ENCODE results near the gene ZSWIM3.

The ZSWIM3 gene

GRCh38 chr20:45910670-45911485 lies 53.5 kb downstream of the ZSWIM3 start:
- DNase-seq, result peak; percentile 100

- DNase-seq, result peak; percentile 61
These were observed 54.3 kb downstream of the ZSWIM3 start, which contains the start of gene PLTP for GRCh38 chr20:45911486-45912343. PLTP (minus strand) TSS chr20:45912155; CDS start chr20:45911452, 703 bp downstream.

DNA sequence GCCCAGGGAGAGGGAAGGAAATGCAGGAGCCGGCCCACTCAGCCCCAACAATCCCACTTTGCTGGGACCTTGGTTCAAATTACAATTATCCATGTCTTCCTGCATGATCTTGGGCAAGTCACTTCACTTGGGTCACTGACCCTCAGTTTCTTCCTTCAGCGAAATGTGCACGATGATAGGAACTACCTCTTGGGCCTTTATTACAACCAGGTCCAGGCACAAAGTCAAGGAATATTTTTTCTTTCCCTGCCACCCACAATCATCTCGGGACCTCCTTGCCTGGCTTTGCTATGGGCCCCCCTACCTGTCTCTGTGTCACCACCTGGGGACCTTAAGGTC lies 54.9 kb downstream of the ZSWIM3 start:
- no peak for DNase-seq

- no peak for DNase-seq
These were observed 55.7 kb downstream of the ZSWIM3 start for GRCh38 chr20:45913116-45913515.

GRCh38 chr20:45917790-45918141 lies 60.4 kb downstream of the ZSWIM3 start:
- no peak for DNase-seq

DNA sequence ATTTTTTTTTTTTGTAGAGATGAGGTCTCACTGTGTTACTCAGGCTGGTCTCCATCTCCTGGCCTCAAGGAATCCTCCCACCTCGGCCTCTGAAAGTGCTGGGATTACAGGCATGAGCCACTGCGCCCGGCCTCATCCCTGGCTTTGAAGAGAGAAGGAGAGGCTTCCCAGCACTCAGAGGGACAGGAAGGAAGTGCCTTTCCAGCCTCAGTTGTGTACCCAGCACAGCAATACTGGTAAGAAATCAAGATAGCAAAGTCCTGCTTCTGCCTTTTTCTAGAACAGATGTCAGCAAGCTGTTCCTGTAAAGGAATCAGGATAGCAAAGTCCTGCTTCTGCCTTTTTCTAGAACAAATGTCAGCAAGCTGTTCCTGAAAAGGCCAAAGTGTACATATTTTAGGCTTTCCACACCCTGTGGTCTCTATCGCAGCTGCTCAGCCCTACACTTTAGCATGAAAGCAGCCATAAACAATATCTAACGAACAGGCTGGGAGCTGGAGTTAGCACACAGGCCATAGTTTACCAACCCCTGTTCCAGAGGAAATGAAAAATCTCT lies 60.8 kb downstream of the ZSWIM3 start:
- no peak for DNase-seq

- DNase-seq, result no peak
These were observed 61.5 kb downstream of the ZSWIM3 start for GRCh38 chr20:45918779-45919537.

DNA sequence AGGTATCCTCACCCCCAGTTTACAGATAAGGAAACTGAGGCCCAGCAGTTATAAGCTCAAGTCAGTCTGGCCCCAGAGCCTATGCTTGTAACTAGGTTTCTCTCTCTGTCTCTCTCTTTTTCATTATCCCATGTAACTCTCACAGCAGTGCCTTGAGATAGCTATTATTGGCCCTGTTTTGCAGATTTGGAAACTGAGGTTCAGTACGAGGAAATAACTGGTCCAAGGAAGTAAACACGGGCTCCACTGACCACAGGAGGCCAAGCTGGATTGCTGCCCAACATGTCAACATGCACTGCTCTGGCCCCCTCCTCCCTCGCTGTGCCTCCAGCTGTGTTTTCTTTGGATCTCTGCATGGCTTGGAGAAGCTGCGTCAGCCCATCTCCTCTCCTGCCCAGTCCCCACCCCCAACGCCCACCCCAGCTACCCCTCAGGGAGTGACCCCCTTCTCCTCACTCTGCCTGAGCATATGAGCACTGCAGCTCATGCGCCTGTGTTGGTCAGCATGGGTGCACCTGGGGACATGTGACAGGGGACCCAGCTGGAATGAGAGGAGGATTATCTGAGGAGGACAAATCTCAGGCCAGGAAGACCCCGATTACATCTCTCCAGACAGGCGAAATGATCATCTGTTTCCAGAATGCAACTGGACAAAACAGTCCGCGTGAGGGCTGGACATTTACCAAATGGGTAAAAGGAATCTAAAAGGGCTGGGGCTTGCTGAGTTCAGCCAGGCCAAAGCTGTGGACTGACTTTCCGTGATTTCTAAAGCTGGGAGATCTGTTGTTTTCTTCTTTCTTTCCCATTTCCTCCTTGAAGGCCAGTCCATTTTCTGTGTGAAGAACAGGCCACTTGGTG lies 62.4 kb downstream of the ZSWIM3 start:
- DNase-seq, result no peak

DNA sequence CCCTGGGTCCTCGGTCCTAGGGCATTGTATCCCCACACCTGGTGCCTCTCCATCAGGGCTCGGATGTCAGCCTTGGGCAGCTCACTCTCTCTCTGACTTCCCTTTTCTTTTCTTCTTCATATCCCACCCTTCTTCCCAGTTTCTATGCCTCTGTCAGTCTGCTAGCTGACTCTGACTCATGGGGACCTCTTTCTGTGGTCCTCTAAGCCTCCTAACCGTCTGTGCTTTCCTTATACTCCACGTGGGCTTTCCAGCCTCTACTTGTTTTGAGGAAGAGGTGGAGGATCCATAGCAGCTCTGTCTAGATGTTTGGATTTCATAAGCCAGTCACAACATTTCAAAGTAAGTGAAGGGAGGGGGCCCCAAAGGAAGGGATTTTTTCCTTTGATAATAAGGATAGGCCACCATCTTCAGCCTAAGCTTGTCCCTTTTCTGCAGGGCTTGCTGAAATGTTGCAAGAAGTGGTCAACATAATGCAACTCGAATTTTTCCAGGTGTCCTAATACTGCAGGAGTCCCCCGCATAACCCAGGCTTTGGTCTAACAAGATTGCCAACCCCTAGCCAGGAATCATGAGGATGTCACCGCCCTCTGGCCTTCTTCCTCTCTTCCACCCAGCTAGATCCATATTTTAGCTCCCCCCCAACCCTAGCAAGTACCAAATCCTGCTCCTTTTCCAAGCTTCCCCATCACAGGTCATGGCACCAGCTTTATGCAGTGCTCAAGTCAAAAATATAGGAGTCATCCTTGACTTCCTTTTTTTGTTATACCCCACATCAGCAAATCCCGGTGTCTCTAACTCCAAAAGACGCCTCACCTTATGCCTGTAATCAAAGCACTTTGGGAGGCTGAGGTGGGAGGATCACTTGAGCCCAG lies 63.3 kb downstream of the ZSWIM3 start:
- no peak for DNase-seq

GRCh38 chr20:45921337-45922189 lies 64.1 kb downstream of the ZSWIM3 start:
- DNase-seq, result no peak

DNA sequence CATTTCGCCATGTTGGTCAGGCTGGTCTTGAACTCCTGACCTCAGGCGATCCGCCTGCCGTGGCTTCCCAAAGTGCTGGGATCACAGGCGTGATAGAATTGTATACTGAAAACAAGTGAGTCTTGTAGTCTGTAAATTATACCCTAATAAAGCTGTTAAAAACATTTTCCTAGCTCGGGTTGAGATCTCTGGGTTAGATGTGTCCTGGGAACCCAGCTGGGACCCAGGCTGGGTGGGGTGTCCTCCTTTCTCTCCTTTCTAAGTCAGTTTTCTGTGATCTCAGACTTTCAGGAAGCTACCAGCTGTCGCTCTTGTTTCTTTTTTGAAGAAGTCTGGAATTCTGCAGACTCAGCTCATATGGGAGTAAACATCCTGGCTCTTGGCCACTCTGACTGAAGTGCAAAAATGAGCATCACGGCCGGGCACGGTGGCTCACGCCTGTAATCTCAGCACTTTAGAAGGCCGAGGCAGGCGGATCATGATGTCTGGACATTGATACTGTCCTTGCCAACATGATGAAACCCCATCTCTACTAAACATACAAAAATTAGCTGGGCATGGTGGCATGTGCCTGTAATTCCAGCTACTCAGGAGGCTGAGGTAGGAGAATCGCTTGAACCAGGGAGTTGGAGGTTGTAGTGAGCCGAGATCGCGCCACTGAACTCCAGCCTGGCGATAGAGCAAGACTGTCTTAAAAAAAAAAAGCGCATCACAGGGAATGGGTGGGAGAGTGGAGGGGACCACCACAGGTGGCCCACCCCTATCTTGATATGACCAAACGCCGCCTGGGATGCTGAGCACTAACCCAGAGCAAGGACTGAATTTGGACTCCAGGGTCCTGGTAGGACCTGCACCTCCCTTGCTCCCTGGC lies 67.2 kb downstream of the ZSWIM3 start:
- no peak for DNase-seq

DNA sequence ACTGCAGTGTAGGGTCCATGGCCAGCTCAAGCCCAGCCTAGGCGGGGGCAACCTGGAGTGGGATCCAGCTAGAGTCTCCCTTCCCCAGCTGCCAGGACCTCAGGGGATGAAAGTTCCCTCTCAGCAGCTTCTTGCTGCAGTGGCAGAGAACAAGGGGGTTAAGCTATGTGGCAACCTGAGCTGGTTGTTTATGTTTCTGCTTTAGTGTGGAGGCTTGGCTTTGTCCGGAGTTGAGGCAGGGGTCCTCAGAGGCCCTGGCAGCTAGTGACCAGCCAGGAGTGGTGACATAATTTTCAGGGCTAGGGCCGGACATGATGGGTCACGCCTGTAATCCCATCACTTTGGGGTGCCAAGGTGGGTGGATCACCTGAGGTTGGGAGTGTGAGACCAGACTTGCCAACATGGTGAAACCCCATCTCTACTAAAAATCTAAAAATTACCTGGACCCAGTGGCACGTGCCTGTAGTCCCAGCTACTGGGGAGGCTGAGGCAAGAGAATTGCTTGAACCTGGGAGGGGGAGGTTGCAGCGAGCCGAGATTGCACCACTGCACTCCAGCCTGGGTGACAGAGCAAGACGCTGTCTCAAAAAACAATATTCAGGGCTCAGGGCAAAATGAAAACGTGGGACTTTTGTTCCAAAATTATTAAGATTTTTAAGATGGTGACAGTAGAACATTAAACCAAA lies 68.5 kb downstream of the ZSWIM3 start:
- DNase-seq, result no peak

GRCh38 chr20:45926731-45927070 lies 69.3 kb downstream of the ZSWIM3 start:
- DNase-seq, result no peak

GRCh38 chr20:45927071-45927878 lies 69.9 kb downstream of the ZSWIM3 start:
- DNase-seq, result no peak

All from stimulated activated CD8-positive, alpha-beta memory T cell treated with anti-CD3 and anti-CD28 coated beads, Interleukin-4, amount 100 ng/mL, for 48 hours (primary cell).